Measurements from ENCODE around the gene C11orf24.
A peak's percentile ranks its signal among the peaks of the same experiment; 100 is the strongest.

Gene C11orf24

GRCh38 chr11:68216171-68216938, 55.4 kb downstream of the C11orf24 start:
- peak; percentile 37 for DNase-seq (ENCODE audit: low read depth)
- no peak overlapping the region for H3K4me3 ChIP-seq (ENCODE audit: low read length)
- no peak for TF ChIP-seq CTCF (IDR thresholded peaks at IDR 0.05; ENCODE audit: insufficient read depth, low read depth, low read length, missing control alignments)

- no peak overlapping the region for H3K4me3 ChIP-seq (ENCODE audit: low read length)
- TF ChIP-seq CTCF (IDR thresholded peaks at IDR 0.05; ENCODE audit: insufficient read depth, low read depth, low read length, missing control alignments), result no peak
- no peak for DNase-seq (ENCODE audit: low read depth)
Observed at GRCh38 chr11:68215524-68216170, 56.1 kb downstream of the C11orf24 start.

GRCh38 chr11:68215087-68215445, 56.7 kb downstream of the C11orf24 start:
- no peak overlapping the region for H3K4me3 ChIP-seq (ENCODE audit: low read length)
- DNase-seq (ENCODE audit: low read depth), result no peak
- no peak for TF ChIP-seq CTCF (IDR thresholded peaks at IDR 0.05; ENCODE audit: insufficient read depth, low read depth, low read length, missing control alignments)

- H3K4me3 ChIP-seq (ENCODE audit: low read length), result peak overlapping the region; percentile 62
- TF ChIP-seq CTCF (IDR thresholded peaks at IDR 0.05; ENCODE audit: insufficient read depth, low read depth, low read length, missing control alignments), result no peak
Observed at GRCh38 chr11:68214173-68215086, 57.3 kb downstream of the C11orf24 start.

GRCh38 chr11:68213555-68214172, 58.1 kb downstream of the C11orf24 start:
- DNase-seq (ENCODE audit: low read depth), result peak; percentile 96
- peak overlapping the region; percentile 89 for H3K4me3 ChIP-seq (ENCODE audit: low read length)
- TF ChIP-seq CTCF (IDR thresholded peaks at IDR 0.05; ENCODE audit: insufficient read depth, low read depth, low read length, missing control alignments), result no peak

More at GRCh38 chr11:68214173-68215086, 57.3 kb downstream of the C11orf24 start:
- DNase-seq (ENCODE audit: low read depth), result peak; percentile 21

- no peak for DNase-seq (ENCODE audit: low read depth)
- no peak for TF ChIP-seq CTCF (IDR thresholded peaks at IDR 0.05; ENCODE audit: insufficient read depth, low read depth, low read length, missing control alignments)
Observed at GRCh38 chr11:68213135-68213515, 58.6 kb downstream of the C11orf24 start, which contains the start of gene KMT5B. KMT5B (minus strand) TSS chr11:68213296; CDS start chr11:68190076, 23,220 bp downstream.

More at GRCh38 chr11:68213135-68213515, 58.6 kb downstream of the C11orf24 start, which contains the start of gene KMT5B:
- peak within 1 kb of the TSS; percentile 89 for H3K4me3 ChIP-seq (ENCODE audit: low read length)

All from epithelial cell of esophagus (primary cell).